Fibroblast of lung (primary cell): Measurements from ENCODE around the gene NPTX1. TPM values are rescaled to one million over a fixed set of nuclear protein-coding genes. Genes with fewer than 3 reads are reported as not detected.

Source experiments
- DNase-seq, 2 donors: peaks; one replicate each; pipeline versions ENCODE4 v3.0.0 to v3.0.0-alpha.2; 2010; ENCODE audit warnings: low read depth in 2 of 2
- H2AFZ ChIP-seq: 2 replicates; pipeline ENCODE4 v1.5.1; 2012; ENCODE audit warnings: low read length, control low read depth, inconsistent platforms
- H3K27ac ChIP-seq: 2 replicates; pipeline ENCODE4 v1.5.1; 2011; ENCODE audit warnings: low read length, control low read depth; ENCODE audit not compliant: insufficient read depth
- H3K27me3 ChIP-seq: 2 replicates; pipeline ENCODE4 v1.5.1; 2011; ENCODE audit warnings: mild to moderate bottlenecking, low read length; ENCODE audit not compliant: control insufficient read depth, insufficient read depth
- H3K36me3 ChIP-seq: 2 replicates; pipeline ENCODE4 v1.5.1; 2011; ENCODE audit warnings: low read length; ENCODE audit not compliant: control insufficient read depth, insufficient read depth
- H3K4me1 ChIP-seq: 2 replicates; pipeline ENCODE4 v1.5.1; 2011; ENCODE audit warnings: low read length; ENCODE audit not compliant: control insufficient read depth, insufficient read depth; ENCODE audit errors: extremely low read depth
- H3K4me2 ChIP-seq: 2 replicates; pipeline ENCODE4 v1.5.1; 2011; ENCODE audit warnings: low read length, control low read depth; ENCODE audit not compliant: insufficient read depth; ENCODE audit errors: extremely low read depth
- H3K4me3 ChIP-seq, 4 experiments: fragments of 200-600 bp in 1 of 4; sonication (generic) in 1 of 4; replicated peaks in 1 of 4; 2 replicates each; pipeline ENCODE4 v1.5.1; 2011 to 2016; ENCODE audit warnings: low read length in 4 of 4, low read depth in 3 of 4, mild to moderate bottlenecking in 3 of 4, control low read depth in 2 of 4, inconsistent platforms in 1 of 4, mixed read lengths in 1 of 4; ENCODE audit not compliant: insufficient read depth in 1 of 4; ENCODE audit errors: control extremely low read depth in 1 of 4
- H3K79me2 ChIP-seq: 2 replicates; pipeline ENCODE4 v1.5.1; 2012; ENCODE audit warnings: mild to moderate bottlenecking, low read length, inconsistent platforms; ENCODE audit not compliant: control insufficient read depth, insufficient read depth
- H3K9ac ChIP-seq: 2 replicates; pipeline ENCODE4 v1.5.1; 2011; ENCODE audit warnings: mild to moderate bottlenecking, low read length, control low read depth; ENCODE audit not compliant: insufficient read depth
- H3K9me3 ChIP-seq: 2 replicates; pipeline ENCODE4 v1.5.1; 2012; ENCODE audit warnings: low read depth, low read length; ENCODE audit not compliant: control insufficient read depth, insufficient read depth
- H4K20me1 ChIP-seq: 2 replicates; pipeline ENCODE4 v1.5.1; 2011; ENCODE audit warnings: low read length; ENCODE audit not compliant: control insufficient read depth, insufficient read depth; ENCODE audit errors: extremely low read depth
- EZH2 ChIP-seq: IDR thresholded peaks from 2 replicates; pipeline ENCODE4 v1.5.1; 2012; ENCODE audit warnings: low read length, control low read depth, mild to moderate bottlenecking; ENCODE audit errors: missing control alignments
- polyA plus RNA-seq, 2 donors: library from polyadenylated mRNA; depleted of rRNA in 1 of 2; stranded (reverse) in 1 of 2; unstranded in 1 of 2; fragments of >200 nt; gene quantifications; 2 replicates each; pipeline ENCODE4 v1.2.1, GENCODE V29; 2011 to 2012; ENCODE audit warnings: missing spikeins in 1 of 2
- total RNA-seq: library from RNA; depleted of rRNA; stranded (reverse); fragments of >200 nt; gene quantifications from 2 replicates; pipeline ENCODE4 v1.2.1, GENCODE V29; 2014
- TF ChIP-seq, protein P1 (sequence below), 2 donors: IDR thresholded peaks in 1 of 2; conservative IDR thresholded peaks in 1 of 2; 1 replicate in 1 of 2; 2 replicates in 1 of 2; pipeline ENCODE4 v1.5.1; 2011 to 2012; ENCODE audit warnings: low read length in 2 of 2, control low read depth in 1 of 2, inconsistent platforms in 1 of 2, low read depth in 1 of 2, mild to moderate bottlenecking in 1 of 2

Gene NPTX1
- total and polyA plus RNA-seq, 2 donors (not counting 1 experiment from before 2014, with no cell fraction given) = 14.9 to 31.2 TPM

DNA sequence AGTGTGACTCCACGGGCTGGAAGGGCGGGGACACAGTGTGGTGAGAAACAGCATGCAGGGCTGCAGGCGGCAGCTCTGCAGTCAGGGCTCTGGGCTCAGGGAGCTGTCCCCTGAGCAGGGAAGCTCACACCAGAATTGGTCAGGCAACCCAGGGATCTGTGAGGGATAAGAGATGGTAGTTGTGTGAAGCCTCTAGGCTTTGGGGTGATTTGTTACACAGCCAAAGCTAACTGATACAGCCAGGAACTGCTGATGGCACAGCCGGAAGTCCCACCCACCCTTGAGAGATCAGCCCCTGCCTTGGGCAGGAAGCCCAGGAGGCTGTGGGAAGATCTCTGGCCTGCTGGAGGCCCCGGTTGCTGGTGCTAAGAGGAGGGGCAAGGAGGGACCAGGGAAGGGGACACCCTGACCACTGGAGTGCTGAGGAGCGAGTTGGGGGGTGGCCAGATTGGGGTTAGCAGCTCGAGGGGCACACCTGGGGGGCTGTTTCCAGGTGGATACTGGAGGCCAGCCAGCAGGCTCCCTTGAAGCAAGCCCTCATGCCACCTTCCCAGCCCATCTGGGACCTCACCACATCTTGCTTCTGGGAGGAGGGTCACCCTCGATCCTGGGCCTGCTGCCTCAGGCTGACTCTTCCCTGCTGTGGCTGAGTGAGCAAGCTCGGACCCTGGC lies 25.2 kb downstream of the NPTX1 start:
- Histone ChIP-seq H4K20me1 (no peaks in the 10 kb centered on the region), H3K27me3 (no peaks in the 10 kb centered on the region), H3K4me3 (no peak overlapping the region), H3K9me3 (no peaks in the 10 kb centered on the region), H3K4me1 (peaks cover 8% of the 10 kb centered on the region), H3K9ac (no peak overlapping the region), H3K4me2 (no peak overlapping the region), H2AFZ (no peak overlapping the region), H3K36me3 (no peaks in the 10 kb centered on the region), H3K27ac (no peak overlapping the region), H3K79me2 (no peaks in the 10 kb centered on the region)
- no peak for TF ChIP-seq EZH2
- TF ChIP-seq, protein P1, sequence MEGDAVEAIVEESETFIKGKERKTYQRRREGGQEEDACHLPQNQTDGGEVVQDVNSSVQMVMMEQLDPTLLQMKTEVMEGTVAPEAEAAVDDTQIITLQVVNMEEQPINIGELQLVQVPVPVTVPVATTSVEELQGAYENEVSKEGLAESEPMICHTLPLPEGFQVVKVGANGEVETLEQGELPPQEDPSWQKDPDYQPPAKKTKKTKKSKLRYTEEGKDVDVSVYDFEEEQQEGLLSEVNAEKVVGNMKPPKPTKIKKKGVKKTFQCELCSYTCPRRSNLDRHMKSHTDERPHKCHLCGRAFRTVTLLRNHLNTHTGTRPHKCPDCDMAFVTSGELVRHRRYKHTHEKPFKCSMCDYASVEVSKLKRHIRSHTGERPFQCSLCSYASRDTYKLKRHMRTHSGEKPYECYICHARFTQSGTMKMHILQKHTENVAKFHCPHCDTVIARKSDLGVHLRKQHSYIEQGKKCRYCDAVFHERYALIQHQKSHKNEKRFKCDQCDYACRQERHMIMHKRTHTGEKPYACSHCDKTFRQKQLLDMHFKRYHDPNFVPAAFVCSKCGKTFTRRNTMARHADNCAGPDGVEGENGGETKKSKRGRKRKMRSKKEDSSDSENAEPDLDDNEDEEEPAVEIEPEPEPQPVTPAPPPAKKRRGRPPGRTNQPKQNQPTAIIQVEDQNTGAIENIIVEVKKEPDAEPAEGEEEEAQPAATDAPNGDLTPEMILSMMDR (conservative IDR thresholded peaks at IDR 0.05 in 1 of 2, IDR thresholded peaks at IDR 0.05 in 1 of 2; ENCODE audit: low read depth in 1 of 2, low read length in 2 of 2) = no peak
- DNase-seq = no peak

DNA sequence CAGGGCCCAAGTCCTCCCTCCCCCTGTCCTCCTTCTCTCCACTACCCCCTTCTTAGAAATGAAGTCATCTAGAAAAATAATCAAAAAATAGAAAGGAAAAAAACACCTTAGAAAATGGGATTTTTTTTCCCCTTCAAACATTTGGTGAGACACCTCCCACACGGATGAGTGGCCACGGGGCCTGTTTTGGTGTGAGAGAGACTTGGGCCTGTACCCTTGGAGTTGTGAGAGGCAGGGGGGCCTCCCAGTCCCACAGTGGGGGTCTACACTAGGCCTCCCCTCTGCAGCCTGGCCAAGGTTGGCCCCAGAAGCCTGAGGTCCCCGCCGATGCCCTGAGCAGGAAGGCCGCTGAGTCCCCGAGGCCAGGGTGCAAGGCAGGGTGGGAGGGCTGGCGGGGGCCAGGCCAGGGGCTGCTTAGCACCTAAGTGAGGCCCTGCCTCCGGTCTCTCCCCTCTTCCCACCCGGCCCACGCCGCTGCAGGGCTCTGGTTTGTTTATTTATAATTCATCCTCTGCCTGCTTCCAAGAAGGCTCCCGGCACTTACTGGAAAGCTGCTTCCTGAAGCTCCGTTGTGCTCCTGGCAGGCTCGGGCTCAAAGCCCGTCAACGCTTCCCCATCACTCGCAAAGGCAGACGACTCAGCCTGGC lies 26.4 kb downstream of the NPTX1 start:
- no peak overlapping the region for H3K27ac ChIP-seq
- H3K27me3 ChIP-seq = no peaks in the 10 kb centered on the region
- H3K4me2 ChIP-seq = no peak overlapping the region
- TF ChIP-seq, protein P1 (conservative IDR thresholded peaks at IDR 0.05 in 1 of 2, IDR thresholded peaks at IDR 0.05 in 1 of 2; ENCODE audit: low read depth in 1 of 2, low read length in 2 of 2) = no peak
- no peak for TF ChIP-seq EZH2
- H3K9me3 ChIP-seq = no peaks in the 10 kb centered on the region
- H3K4me3 ChIP-seq = no peak overlapping the region
- DNase-seq = peak; percentile 14 to 54
- H4K20me1 ChIP-seq = no peaks in the 10 kb centered on the region
- H3K36me3 ChIP-seq = no peaks in the 10 kb centered on the region
- H3K4me1 ChIP-seq = peaks cover 6% of the 10 kb centered on the region
- no peak overlapping the region for H3K9ac ChIP-seq
- no peaks in the 10 kb centered on the region for H3K79me2 ChIP-seq
- no peak overlapping the region for H2AFZ ChIP-seq

DNA sequence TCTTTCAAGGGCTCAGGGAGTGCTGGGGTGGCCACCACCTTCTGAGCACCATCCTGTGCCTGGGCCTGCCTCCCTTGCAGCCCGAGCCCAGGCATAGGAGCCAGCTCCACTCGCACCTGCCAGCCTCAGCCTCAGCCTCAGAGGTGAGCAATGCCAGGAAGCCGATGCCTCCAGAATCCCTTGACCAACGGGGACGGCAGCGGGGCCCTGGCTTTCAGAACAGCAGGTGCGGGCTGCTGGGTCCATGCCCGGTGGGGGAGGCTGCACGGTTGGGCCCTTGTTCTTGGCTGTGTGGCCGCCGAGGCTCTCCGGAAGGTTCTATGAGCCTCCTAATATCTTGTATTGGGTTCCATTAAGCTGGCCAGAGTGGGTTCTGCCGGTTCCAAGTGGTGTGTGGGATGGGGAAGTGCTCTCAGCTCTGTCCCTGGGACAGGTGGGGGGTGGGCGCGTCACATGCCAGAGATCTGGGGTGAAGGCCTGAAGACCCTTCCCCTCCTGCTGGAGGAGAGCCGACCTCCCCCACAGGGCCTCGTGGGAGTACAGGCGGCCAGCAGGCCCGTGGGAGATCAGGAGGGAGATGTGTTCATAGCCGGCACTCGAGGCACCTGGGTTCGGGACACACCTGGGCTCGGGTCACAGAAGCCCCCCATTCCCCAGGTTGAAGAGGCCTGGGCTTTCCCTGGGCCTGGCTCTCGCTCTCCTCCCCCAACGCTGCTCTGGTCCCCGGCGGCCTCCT lies 27.0 kb downstream of the NPTX1 start:
- Histone ChIP-seq H3K27ac (no peak overlapping the region), H4K20me1 (no peaks in the 10 kb centered on the region), H2AFZ (no peak overlapping the region), H3K36me3 (no peaks in the 10 kb centered on the region), H3K79me2 (no peaks in the 10 kb centered on the region), H3K4me2 (no peak overlapping the region), H3K4me3 (no peak overlapping the region), H3K27me3 (no peaks in the 10 kb centered on the region), H3K9me3 (no peaks in the 10 kb centered on the region), H3K9ac (no peak overlapping the region), H3K4me1 (peaks cover 5% of the 10 kb centered on the region)
- TF ChIP-seq, protein P1 (conservative IDR thresholded peaks at IDR 0.05 in 1 of 2, IDR thresholded peaks at IDR 0.05 in 1 of 2; ENCODE audit: low read depth in 1 of 2, low read length in 2 of 2) = no peak
- no peak for TF ChIP-seq EZH2
- DNase-seq = no peak
